SK-N-SH treated with all-trans-retinoic acid at 6 μM for 48 hours (cell line): ENCODE measurements around the gene IL22.
A peak's percentile ranks its signal among the peaks of the same experiment; 100 is the strongest.

Experiments
- ATAC-seq: fragments of 200-7000 bp; cut with Tn5 transposase; 3 replicates; pipeline ENCODE4 v1.9.1; 2020; ENCODE audit warnings: mild to moderate bottlenecking, moderate library complexity
- ARNTL ChIP-seq: fragments of 450-650 bp; formaldehyde crosslinking; IDR thresholded peaks from 2 replicates; pipeline ENCODE4 v1.5.0; 2020; ENCODE audit warnings: low read depth, mild to moderate bottlenecking, moderate library complexity, borderline replicate concordance
- BACH2 ChIP-seq: fragments of 250-450 bp; sonication (Bioruptor Pico); IDR thresholded peaks from 2 replicates; pipeline ENCODE4 v1.9.0; 2021; ENCODE audit warnings: mild to moderate bottlenecking, borderline replicate concordance
- CREB5 ChIP-seq: fragments of 250-450 bp; sonication (Bioruptor Pico); IDR thresholded peaks from 2 replicates; pipeline ENCODE4 v1.5.1; 2020; ENCODE audit warnings: low read depth, mild to moderate bottlenecking, moderate library complexity
- CSDC2 ChIP-seq: fragments of 250-450 bp; sonication (Bioruptor Pico); IDR thresholded peaks from 2 replicates; pipeline ENCODE4 v1.5.0; 2020; ENCODE audit warnings: mild to moderate bottlenecking, moderate library complexity
- ESRRG ChIP-seq: fragments of 250-450 bp; sonication (Bioruptor Pico); IDR thresholded peaks from 2 replicates; pipeline ENCODE4 v1.6.1; 2021; ENCODE audit warnings: mild to moderate bottlenecking
- GLIS3 ChIP-seq: fragments of 250-450 bp; sonication (Bioruptor Pico); IDR thresholded peaks from 2 replicates; pipeline ENCODE4 v1.5.0; 2020; ENCODE audit warnings: mild to moderate bottlenecking, moderate library complexity
- ISL1 ChIP-seq: fragments of 250-450 bp; sonication (Bioruptor Pico); IDR thresholded peaks from 2 replicates; pipeline ENCODE4 v2.1.2; 2022; ENCODE audit warnings: mild to moderate bottlenecking, moderate library complexity
- OSR1 ChIP-seq: fragments of 250-450 bp; sonication (Bioruptor Pico); IDR thresholded peaks from 2 replicates; pipeline ENCODE4 v1.8.0; 2022; ENCODE audit warnings: moderate library complexity, mild to moderate bottlenecking, inconsistent platforms
- PATZ1 ChIP-seq: fragments of 250-450 bp; sonication (Bioruptor Pico); IDR thresholded peaks from 2 replicates; pipeline ENCODE4 v1.8.0; 2020; ENCODE audit warnings: mild to moderate bottlenecking, moderate library complexity, borderline replicate concordance
- PPARA ChIP-seq: fragments of 250-450 bp; sonication (Bioruptor Pico); IDR thresholded peaks from 2 replicates; pipeline ENCODE4 v1.5.0; 2020; ENCODE audit warnings: mild to moderate bottlenecking, borderline replicate concordance
- RARB ChIP-seq: fragments of 250-450 bp; sonication (Bioruptor Pico); IDR thresholded peaks from 2 replicates; pipeline ENCODE4 v1.8.0; 2021; ENCODE audit warnings: mild to moderate bottlenecking, moderate library complexity
- SNAI2 ChIP-seq: fragments of 250-450 bp; sonication (Bioruptor Pico); IDR thresholded peaks from 2 replicates; pipeline ENCODE4 v1.5.0; 2020; ENCODE audit warnings: mild to moderate bottlenecking, moderate library complexity
- TOX ChIP-seq: fragments of 250-450 bp; sonication (Bioruptor Pico); IDR thresholded peaks from 2 replicates; pipeline ENCODE4 v1.8.0; 2021; ENCODE audit warnings: mild to moderate bottlenecking, moderate library complexity, borderline replicate concordance
- ZFP3 ChIP-seq: fragments of 250-450 bp; sonication (Bioruptor Pico); IDR thresholded peaks from 2 replicates; pipeline ENCODE4 v1.5.0; 2020; ENCODE audit warnings: mild to moderate bottlenecking, moderate library complexity
- ZFP30 ChIP-seq: fragments of 450-650 bp; formaldehyde crosslinking; IDR thresholded peaks from 2 replicates; pipeline ENCODE4 v1.5.0; 2022; ENCODE audit warnings: mild to moderate bottlenecking, moderate library complexity
- ZNF565 ChIP-seq: fragments of 450-650 bp; formaldehyde crosslinking; conservative IDR thresholded peaks from 2 replicates; pipeline ENCODE4 v1.5.0; 2020; ENCODE audit warnings: low read depth, mild to moderate bottlenecking, moderate library complexity
- ZNF70 ChIP-seq: fragments of 450-650 bp; formaldehyde crosslinking; IDR thresholded peaks from 2 replicates; pipeline ENCODE4 v1.5.0; 2020; ENCODE audit warnings: mild to moderate bottlenecking, moderate library complexity
- ZNF8 ChIP-seq: fragments of 450-650 bp; formaldehyde crosslinking; IDR thresholded peaks from 2 replicates; pipeline ENCODE4 v1.5.0; 2020; ENCODE audit warnings: mild to moderate bottlenecking, moderate library complexity
- TF ChIP-seq, protein P1 (sequence below): fragments of 250-450 bp; sonication (Bioruptor Pico); IDR thresholded peaks from 2 replicates; pipeline ENCODE4 v1.8.0; 2021; ENCODE audit warnings: low read depth, mild to moderate bottlenecking, moderate library complexity, borderline replicate concordance
- TF ChIP-seq, protein P2 (sequence below): fragments of 250-450 bp; sonication (Bioruptor Pico); IDR thresholded peaks from 2 replicates; pipeline ENCODE4 v1.5.0; 2020; ENCODE audit warnings: mild to moderate bottlenecking, moderate library complexity

IL22 gene

DNA sequence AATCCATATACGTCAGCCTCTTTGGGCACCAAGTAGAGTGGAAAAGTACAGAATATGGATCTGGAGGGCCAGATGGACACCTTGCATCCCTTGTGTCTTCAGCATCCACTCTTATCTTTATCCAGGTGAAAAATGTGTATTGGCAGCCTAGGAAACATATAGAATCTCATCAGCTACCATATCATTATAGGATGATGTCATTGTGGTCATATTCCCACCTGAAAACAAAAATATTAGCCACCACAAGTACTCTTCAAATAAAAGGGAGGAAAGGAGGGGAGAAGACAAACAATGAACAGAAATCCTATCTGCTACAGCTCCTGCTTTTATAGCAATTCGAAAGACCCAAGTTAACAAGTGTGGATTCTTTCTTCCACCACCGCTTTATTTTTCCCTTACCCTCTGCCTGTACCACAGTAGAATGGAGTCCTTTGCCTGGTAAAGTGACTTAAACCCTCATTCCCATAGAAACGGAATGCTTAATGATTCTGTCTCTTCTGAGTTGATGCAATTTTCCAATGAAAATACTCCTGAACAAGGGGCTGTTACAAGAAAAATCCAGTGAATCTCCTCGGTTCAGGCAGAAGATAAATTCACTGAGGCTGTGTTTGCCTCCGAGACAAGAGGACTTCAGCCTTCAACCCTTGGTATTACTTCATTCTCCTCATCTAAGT is 14.0 kb downstream of the IL22 start (continued):
- TF ChIP-seq ZFP3 (CRISPR knock-in tag) (no peak), ZNF70 (no peak), ZNF8 (no peak), PPARA (no peak), ZNF565 (CRISPR knock-in tag) (no peak)

GRCh38 chr12:68237619-68238018 is 15.8 kb downstream of the IL22 start:
- no peak for TF ChIP-seq CREB5 (CRISPR knock-in tag)
- TF ChIP-seq BACH2 (CRISPR knock-in tag), result no peak
- no peak for TF ChIP-seq ZFP30
- TF ChIP-seq ZFP3 (CRISPR knock-in tag), result no peak
- no peak for TF ChIP-seq ZNF8
- no peak for TF ChIP-seq OSR1 (CRISPR knock-in tag)
- TF ChIP-seq ARNTL (CRISPR knock-in tag), result no peak
- no peak for TF ChIP-seq PATZ1 (CRISPR knock-in tag)
- no peak for TF ChIP-seq RARB (CRISPR knock-in tag)
- no peak for TF ChIP-seq GLIS3 (CRISPR knock-in tag)
- TF ChIP-seq, protein P1, sequence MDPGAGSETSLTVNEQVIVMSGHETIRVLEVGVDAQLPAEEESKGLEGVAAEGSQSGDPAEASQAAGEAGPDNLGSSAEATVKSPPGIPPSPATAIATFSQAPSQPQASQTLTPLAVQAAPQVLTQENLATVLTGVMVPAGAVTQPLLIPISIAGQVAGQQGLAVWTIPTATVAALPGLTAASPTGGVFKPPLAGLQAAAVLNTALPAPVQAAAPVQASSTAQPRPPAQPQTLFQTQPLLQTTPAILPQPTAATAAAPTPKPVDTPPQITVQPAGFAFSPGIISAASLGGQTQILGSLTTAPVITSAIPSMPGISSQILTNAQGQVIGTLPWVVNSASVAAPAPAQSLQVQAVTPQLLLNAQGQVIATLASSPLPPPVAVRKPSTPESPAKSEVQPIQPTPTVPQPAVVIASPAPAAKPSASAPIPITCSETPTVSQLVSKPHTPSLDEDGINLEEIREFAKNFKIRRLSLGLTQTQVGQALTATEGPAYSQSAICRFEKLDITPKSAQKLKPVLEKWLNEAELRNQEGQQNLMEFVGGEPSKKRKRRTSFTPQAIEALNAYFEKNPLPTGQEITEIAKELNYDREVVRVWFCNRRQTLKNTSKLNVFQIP (CRISPR knock-in tag), result no peak
- TF ChIP-seq TOX (CRISPR knock-in tag), result no peak
- TF ChIP-seq ISL1 (CRISPR knock-in tag), result no peak
- TF ChIP-seq, protein P2, sequence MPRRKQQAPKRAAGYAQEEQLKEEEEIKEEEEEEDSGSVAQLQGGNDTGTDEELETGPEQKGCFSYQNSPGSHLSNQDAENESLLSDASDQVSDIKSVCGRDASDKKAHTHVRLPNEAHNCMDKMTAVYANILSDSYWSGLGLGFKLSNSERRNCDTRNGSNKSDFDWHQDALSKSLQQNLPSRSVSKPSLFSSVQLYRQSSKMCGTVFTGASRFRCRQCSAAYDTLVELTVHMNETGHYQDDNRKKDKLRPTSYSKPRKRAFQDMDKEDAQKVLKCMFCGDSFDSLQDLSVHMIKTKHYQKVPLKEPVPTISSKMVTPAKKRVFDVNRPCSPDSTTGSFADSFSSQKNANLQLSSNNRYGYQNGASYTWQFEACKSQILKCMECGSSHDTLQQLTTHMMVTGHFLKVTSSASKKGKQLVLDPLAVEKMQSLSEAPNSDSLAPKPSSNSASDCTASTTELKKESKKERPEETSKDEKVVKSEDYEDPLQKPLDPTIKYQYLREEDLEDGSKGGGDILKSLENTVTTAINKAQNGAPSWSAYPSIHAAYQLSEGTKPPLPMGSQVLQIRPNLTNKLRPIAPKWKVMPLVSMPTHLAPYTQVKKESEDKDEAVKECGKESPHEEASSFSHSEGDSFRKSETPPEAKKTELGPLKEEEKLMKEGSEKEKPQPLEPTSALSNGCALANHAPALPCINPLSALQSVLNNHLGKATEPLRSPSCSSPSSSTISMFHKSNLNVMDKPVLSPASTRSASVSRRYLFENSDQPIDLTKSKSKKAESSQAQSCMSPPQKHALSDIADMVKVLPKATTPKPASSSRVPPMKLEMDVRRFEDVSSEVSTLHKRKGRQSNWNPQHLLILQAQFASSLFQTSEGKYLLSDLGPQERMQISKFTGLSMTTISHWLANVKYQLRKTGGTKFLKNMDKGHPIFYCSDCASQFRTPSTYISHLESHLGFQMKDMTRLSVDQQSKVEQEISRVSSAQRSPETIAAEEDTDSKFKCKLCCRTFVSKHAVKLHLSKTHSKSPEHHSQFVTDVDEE, result no peak
- no peak for TF ChIP-seq ESRRG
- TF ChIP-seq PPARA, result no peak
- no peak for ATAC-seq

GRCh38 chr12:68237078-68237477 is 16.3 kb downstream of the IL22 start:
- ATAC-seq, result 0 out of 3 replicates have a peak, but pooled peaks have one; percentile 12
- no peak for TF ChIP-seq TOX (CRISPR knock-in tag)
- no peak for TF ChIP-seq GLIS3 (CRISPR knock-in tag)
- no peak for TF ChIP-seq CSDC2 (CRISPR knock-in tag)
- no peak for TF ChIP-seq SNAI2 (CRISPR knock-in tag)
- TF ChIP-seq, protein P2, result no peak
- no peak for TF ChIP-seq ARNTL (CRISPR knock-in tag)
- no peak for TF ChIP-seq ZFP30
- no peak for TF ChIP-seq OSR1 (CRISPR knock-in tag)
- TF ChIP-seq BACH2 (CRISPR knock-in tag), result no peak
- no peak for TF ChIP-seq PPARA
- TF ChIP-seq ESRRG, result no peak
- TF ChIP-seq ZNF70, result no peak
